Erythroblast (primary cell): Measurements from ENCODE around the gene WNT3A.

Source experiments
- GATA1 ChIP-seq: IDR thresholded peaks from 2 replicates; pipeline ENCODE4 v1.6.1; 2011; ENCODE audit warnings: low read depth, mild to moderate bottlenecking, control low read depth, low read length, moderate library complexity
- POLR2A ChIP-seq: IDR thresholded peaks from 2 replicates; pipeline ENCODE4 v1.6.1; 2011; ENCODE audit warnings: mild to moderate bottlenecking, low read length

- TF ChIP-seq POLR2A (no peak), GATA1 (no peak)
These were observed 26.6 kb downstream of the WNT3A start for GRCh38 chr1:228033376-228033775.
